H9 (cell line): Measurements from ENCODE around the gene RUNX1. TPM values are rescaled to one million over a fixed set of nuclear protein-coding genes. Genes with fewer than 3 reads are reported as not detected.

Experiments
- DNase-seq: peaks from one replicate; pipeline ENCODE4 v3.0.0-alpha.2; 2017
- H2AFZ ChIP-seq: one replicate; pipeline ENCODE4 v1.6.1; 2013; ENCODE audit warnings: mild to moderate bottlenecking, low read length, control low read depth, moderate library complexity
- H2AK5ac ChIP-seq: 2 replicates; pipeline ENCODE4 v1.6.1; 2013; ENCODE audit warnings: low read length, control low read depth, mixed read lengths; ENCODE audit not compliant: insufficient read length
- H2BK120ac ChIP-seq: one replicate; pipeline ENCODE4 v1.6.1; 2013; ENCODE audit warnings: low read depth, mild to moderate bottlenecking, low read length, control low read depth, inconsistent platforms; ENCODE audit not compliant: poor library complexity, severe bottlenecking
- H2BK12ac ChIP-seq: 2 replicates; pipeline ENCODE4 v1.6.1; 2013; ENCODE audit warnings: low read length, control low read depth, mixed read lengths, low read depth; ENCODE audit not compliant: insufficient read length
- H2BK15ac ChIP-seq: 2 replicates; pipeline ENCODE4 v1.6.1; 2013; ENCODE audit warnings: low read depth, low read length, control low read depth
- H2BK20ac ChIP-seq: one replicate; pipeline ENCODE4 v1.6.1; 2013; ENCODE audit warnings: low read depth, mild to moderate bottlenecking, low read length, control low read depth, inconsistent platforms; ENCODE audit not compliant: poor library complexity, severe bottlenecking
- H2BK5ac ChIP-seq: 2 replicates; pipeline ENCODE4 v1.6.1; 2013; ENCODE audit warnings: low read length, control low read depth, mixed read lengths; ENCODE audit not compliant: insufficient read length
- H3K14ac ChIP-seq: 2 replicates; pipeline ENCODE4 v1.6.1; 2013; ENCODE audit warnings: low read length, control low read depth; ENCODE audit not compliant: insufficient read depth
- H3K18ac ChIP-seq: 2 replicates; pipeline ENCODE4 v1.6.1; 2013; ENCODE audit warnings: low read depth, mild to moderate bottlenecking, mixed read lengths, low read length, control low read depth; ENCODE audit not compliant: insufficient read length
- H3K23ac ChIP-seq: 2 replicates; pipeline ENCODE4 v1.6.1; 2013; ENCODE audit warnings: low read length, control low read depth, mixed read lengths, low read depth; ENCODE audit not compliant: insufficient read length
- H3K23me2 ChIP-seq: 2 replicates; pipeline ENCODE4 v1.6.1; 2013; ENCODE audit warnings: low read depth, mild to moderate bottlenecking, mixed read lengths, low read length, control low read depth; ENCODE audit not compliant: insufficient read length, poor library complexity, severe bottlenecking
- H3K27ac ChIP-seq: 2 replicates; pipeline ENCODE4 v1.5.1; 2013; ENCODE audit warnings: low read length, control low read depth, mixed read lengths, low read depth; ENCODE audit not compliant: insufficient read length
- H3K27me3 ChIP-seq: 2 replicates; pipeline ENCODE4 v1.6.1; 2013; ENCODE audit warnings: low read length, control low read depth, inconsistent platforms; ENCODE audit not compliant: insufficient read depth
- H3K4ac ChIP-seq: 2 replicates; pipeline ENCODE4 v1.6.1; 2013; ENCODE audit warnings: low read depth, mild to moderate bottlenecking, control low read depth, inconsistent platforms, low read length, moderate library complexity
- H3K4me1 ChIP-seq: 2 replicates; pipeline ENCODE4 v1.6.1; 2013; ENCODE audit warnings: low read length, control low read depth, inconsistent platforms; ENCODE audit not compliant: insufficient read depth
- H3K4me2 ChIP-seq: 2 replicates; pipeline ENCODE4 v1.6.1; 2013; ENCODE audit warnings: low read length, control low read depth, mixed read lengths; ENCODE audit not compliant: insufficient read length, insufficient read depth
- H3K56ac ChIP-seq: 2 replicates; pipeline ENCODE4 v1.6.1; 2013; ENCODE audit warnings: low read depth, mild to moderate bottlenecking, mixed read lengths, low read length, control low read depth; ENCODE audit not compliant: insufficient read length
- H3K79me1 ChIP-seq: 2 replicates; pipeline ENCODE4 v1.6.1; 2013; ENCODE audit warnings: low read depth, mild to moderate bottlenecking, moderate library complexity, low read length, control low read depth, inconsistent platforms; ENCODE audit not compliant: insufficient read depth, poor library complexity, severe bottlenecking
- H3K79me2 ChIP-seq: 2 replicates; pipeline ENCODE4 v1.6.1; 2013; ENCODE audit warnings: low read length, control low read depth, inconsistent platforms; ENCODE audit not compliant: insufficient read depth
- H3K9ac ChIP-seq: 2 replicates; pipeline ENCODE4 v1.6.1; 2013; ENCODE audit warnings: low read length, control low read depth, mixed read lengths; ENCODE audit not compliant: insufficient read length; ENCODE audit errors: extremely low read depth
- H3K9me3 ChIP-seq: one replicate; pipeline ENCODE4 v1.6.1; 2013; ENCODE audit warnings: low read depth, low read length, inconsistent platforms; ENCODE audit not compliant: control insufficient read depth
- H3T11ph ChIP-seq: one replicate; pipeline ENCODE4 v1.6.1; 2013; ENCODE audit warnings: mild to moderate bottlenecking, low read length, control low read depth, inconsistent platforms
- H4K20me1 ChIP-seq: one replicate; pipeline ENCODE4 v1.6.1; 2013; ENCODE audit not compliant: control insufficient read depth, insufficient read length, insufficient read depth
- H4K5ac ChIP-seq: 2 replicates; pipeline ENCODE4 v1.6.1; 2013; ENCODE audit warnings: low read depth, mild to moderate bottlenecking, mixed read lengths, low read length, control low read depth; ENCODE audit not compliant: insufficient read length
- H4K8ac ChIP-seq: replicated peaks from 2 replicates; pipeline ENCODE4 v1.6.1; 2013; ENCODE audit warnings: low read length, control low read depth, mixed read lengths, low read depth; ENCODE audit not compliant: insufficient read length
- H4K91ac ChIP-seq: 2 replicates; pipeline ENCODE4 v1.6.1; 2013; ENCODE audit warnings: low read depth, mild to moderate bottlenecking, moderate library complexity, mixed read lengths, low read length, control low read depth; ENCODE audit not compliant: insufficient read length
- H3K27ac Mint-ChIP-seq, 3 experiments: 2 replicates in 2 of 3; 3 replicates in 1 of 3; pipeline ENCODE4 v1.8.0; 2020 to 2021; ENCODE audit warnings: mixed read lengths in 3 of 3, mild to moderate bottlenecking in 1 of 3, moderate library complexity in 1 of 3
- H3K27me3 Mint-ChIP-seq: 2 replicates; pipeline ENCODE4 v1.8.0; 2021; ENCODE audit warnings: low read depth, mild to moderate bottlenecking, moderate library complexity, mixed read lengths
- H3K36me3 Mint-ChIP-seq, 3 experiments: 2 replicates in 2 of 3; 3 replicates in 1 of 3; pipeline ENCODE4 v1.8.0; 2020 to 2021; ENCODE audit warnings: low read depth in 3 of 3, mixed read lengths in 3 of 3; ENCODE audit not compliant: insufficient read depth in 1 of 3
- H3K4me1 Mint-ChIP-seq, 2 experiments: 2 replicates each; pipeline ENCODE4 v1.8.0; 2020; ENCODE audit warnings: mixed read lengths in 2 of 2
- H3K4me3 Mint-ChIP-seq, 2 experiments: 2 replicates in 1 of 2; 3 replicates in 1 of 2; pipeline ENCODE4 v1.8.0; 2020 to 2021; ENCODE audit warnings: mild to moderate bottlenecking in 2 of 2, mixed read lengths in 2 of 2, moderate library complexity in 1 of 2
- H3K9me3 Mint-ChIP-seq, 2 experiments: 2 replicates in 1 of 2; 3 replicates in 1 of 2; pipeline ENCODE4 v1.8.0; 2020; ENCODE audit warnings: mild to moderate bottlenecking in 2 of 2, mixed read lengths in 2 of 2, moderate library complexity in 1 of 2
- WGBS: extraction: QIAGEN DNeasy Blood & Tissue Kit; methylation state at CpG from one replicate; pipeline ENCODE4 v1.1.7; 2013; ENCODE audit warnings: missing lambda C conversion rate, low lambda C conversion rate, mixed read lengths; ENCODE audit not compliant: insufficient read length; ENCODE audit errors: extremely low coverage; 5-methylcytosine and 5-hydroxymethylcytosine counted together
- total RNA-seq: library from RNA; stranded (reverse); gene quantifications from 2 replicates; pipeline ENCODE4 v1.2.1, GENCODE V29; 2021
- TF ChIP-seq, protein P1 (sequence below): fragments of 200-600 bp; sonication (generic); conservative IDR thresholded peaks from 3 replicates; pipeline ENCODE4 v1.8.0; 2021; ENCODE audit warnings: antibody characterized with exemption, mild to moderate bottlenecking

The RUNX1 gene
- total RNA-seq, 1 experiment from 2014 or later, result 0.72 TPM

DNA sequence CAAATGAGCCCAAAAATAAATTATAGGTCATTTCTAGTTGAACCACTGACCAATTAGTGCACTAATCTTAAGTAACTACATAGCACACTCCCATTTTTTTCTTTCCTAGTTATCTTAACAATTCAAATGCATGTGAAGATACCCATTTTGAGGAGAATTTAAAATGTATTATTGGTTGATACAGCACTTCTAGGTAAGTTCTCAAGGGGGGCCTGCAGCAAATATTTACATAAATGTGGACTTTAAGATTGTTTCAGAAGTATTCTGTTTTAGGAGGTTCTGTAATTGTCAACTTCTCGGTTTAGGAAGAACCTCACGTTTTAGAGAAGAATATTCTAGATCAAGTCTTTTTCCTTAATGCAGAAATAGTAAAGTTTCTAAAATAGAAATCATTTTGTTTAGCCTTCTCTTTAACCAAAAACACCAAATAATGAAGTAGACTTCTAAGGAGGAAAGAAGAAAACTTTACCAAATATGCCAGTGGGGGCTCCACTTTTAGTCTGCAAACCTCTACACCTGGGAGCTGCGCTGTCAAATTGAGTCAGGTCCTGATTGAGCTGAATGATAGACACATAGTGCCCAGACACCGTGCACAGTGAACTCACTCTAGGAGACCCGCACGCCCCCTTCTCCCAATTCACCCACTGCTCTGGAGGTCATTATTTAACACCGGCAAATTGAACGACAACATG is 144.4 kb downstream of the RUNX1 start:
- no peaks in the 10 kb centered on the region for H4K20me1 ChIP-seq
- H3K9me3 Mint-ChIP-seq, result no peaks in the 10 kb centered on the region
- no peaks in the 10 kb centered on the region for H3K36me3 Mint-ChIP-seq
- no peak overlapping the region for H3K4me3 Mint-ChIP-seq
- H3K9me3 ChIP-seq, result no peaks in the 10 kb centered on the region
- no peak overlapping the region for H3K56ac ChIP-seq
- H4K91ac ChIP-seq, result no peak overlapping the region
- no peak overlapping the region for H3K4me2 ChIP-seq
- H2BK15ac ChIP-seq, result no peak overlapping the region
- H2BK20ac ChIP-seq, result no peak overlapping the region
- H3T11ph ChIP-seq, result no peak overlapping the region
- no peak overlapping the region for H3K4ac ChIP-seq
- H3K18ac ChIP-seq, result no peak overlapping the region
- H3K79me1 ChIP-seq, result no peaks in the 10 kb centered on the region
- H3K27ac ChIP-seq, result no peak overlapping the region
- H3K23ac ChIP-seq, result no peak overlapping the region
- DNase-seq, result no peak
- H3K79me2 ChIP-seq, result no peaks in the 10 kb centered on the region
- H2BK5ac ChIP-seq, result no peak overlapping the region
- H4K5ac ChIP-seq, result no peak overlapping the region
- H3K14ac ChIP-seq, result no peak overlapping the region
- no peaks in the 10 kb centered on the region for H3K23me2 ChIP-seq
- H2AFZ ChIP-seq, result no peak overlapping the region
- no peak overlapping the region for H2BK12ac ChIP-seq
- no peak overlapping the region for H3K27ac Mint-ChIP-seq
- TF ChIP-seq, protein P1, sequence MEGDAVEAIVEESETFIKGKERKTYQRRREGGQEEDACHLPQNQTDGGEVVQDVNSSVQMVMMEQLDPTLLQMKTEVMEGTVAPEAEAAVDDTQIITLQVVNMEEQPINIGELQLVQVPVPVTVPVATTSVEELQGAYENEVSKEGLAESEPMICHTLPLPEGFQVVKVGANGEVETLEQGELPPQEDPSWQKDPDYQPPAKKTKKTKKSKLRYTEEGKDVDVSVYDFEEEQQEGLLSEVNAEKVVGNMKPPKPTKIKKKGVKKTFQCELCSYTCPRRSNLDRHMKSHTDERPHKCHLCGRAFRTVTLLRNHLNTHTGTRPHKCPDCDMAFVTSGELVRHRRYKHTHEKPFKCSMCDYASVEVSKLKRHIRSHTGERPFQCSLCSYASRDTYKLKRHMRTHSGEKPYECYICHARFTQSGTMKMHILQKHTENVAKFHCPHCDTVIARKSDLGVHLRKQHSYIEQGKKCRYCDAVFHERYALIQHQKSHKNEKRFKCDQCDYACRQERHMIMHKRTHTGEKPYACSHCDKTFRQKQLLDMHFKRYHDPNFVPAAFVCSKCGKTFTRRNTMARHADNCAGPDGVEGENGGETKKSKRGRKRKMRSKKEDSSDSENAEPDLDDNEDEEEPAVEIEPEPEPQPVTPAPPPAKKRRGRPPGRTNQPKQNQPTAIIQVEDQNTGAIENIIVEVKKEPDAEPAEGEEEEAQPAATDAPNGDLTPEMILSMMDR, result no peak
- no peak overlapping the region for H3K9ac ChIP-seq
- no peaks in the 10 kb centered on the region for H3K4me1 ChIP-seq
- no CpG with 5 or more reads among the region's 8 CpGs for WGBS
- no peak overlapping the region for H2BK120ac ChIP-seq
- H4K8ac ChIP-seq, result no peak overlapping the region
- no peaks in the 10 kb centered on the region for H3K27me3 ChIP-seq
- H2AK5ac ChIP-seq, result no peak overlapping the region
- H3K4me1 Mint-ChIP-seq, result peaks cover 13 to 16% of the 10 kb centered on the region in 2 experiments
- H3K27me3 Mint-ChIP-seq, result peaks cover 4% of the 10 kb centered on the region
